HEK293T (cell line): ENCODE data around the gene KRTAP12-2.

ENCODE experiments used
- FOXK2 ChIP-seq: fragments of 450-650 bp; IDR thresholded peaks from 2 replicates; pipeline ENCODE4 v1.6.1; 2016; ENCODE audit warnings: mild to moderate bottlenecking
- LEF1 ChIP-seq: fragments of 450-650 bp; IDR thresholded peaks from 2 replicates; pipeline ENCODE4 v1.6.1; 2017; ENCODE audit warnings: mild to moderate bottlenecking, borderline replicate concordance
- PKNOX1 ChIP-seq: fragments of 450-650 bp; IDR thresholded peaks from 2 replicates; pipeline ENCODE4 v1.6.1; 2016
- TARDBP ChIP-seq: fragments of 450-650 bp; IDR thresholded peaks from 2 replicates; pipeline ENCODE4 v1.6.1; 2016

GRCh38 chr21:44697811-44698734 lies 31.3 kb upstream of the KRTAP12-2 start:
- TF ChIP-seq LEF1 = no peak
- TF ChIP-seq TARDBP = no peak
- TF ChIP-seq FOXK2 = no peak
- TF ChIP-seq PKNOX1 = no peak
